Stimulated activated CD8-positive, alpha-beta memory T cell treated with anti-CD3 and anti-CD28 coated beads, Interleukin-15, amount 100 ng/mL, for 24 hours (primary cell): Measurements from ENCODE around the gene ERMN.
"Not testable (repeated sequence)": the region's sequence is repeated elsewhere in the genome, so short reads cannot be mapped to it uniquely, and the experiment has no call there.

Experiments
- DNase-seq: peaks from one replicate; pipeline ENCODE4 v3.0.0-alpha.2; 2020; ENCODE audit warnings: low read depth

ERMN gene

DNA sequence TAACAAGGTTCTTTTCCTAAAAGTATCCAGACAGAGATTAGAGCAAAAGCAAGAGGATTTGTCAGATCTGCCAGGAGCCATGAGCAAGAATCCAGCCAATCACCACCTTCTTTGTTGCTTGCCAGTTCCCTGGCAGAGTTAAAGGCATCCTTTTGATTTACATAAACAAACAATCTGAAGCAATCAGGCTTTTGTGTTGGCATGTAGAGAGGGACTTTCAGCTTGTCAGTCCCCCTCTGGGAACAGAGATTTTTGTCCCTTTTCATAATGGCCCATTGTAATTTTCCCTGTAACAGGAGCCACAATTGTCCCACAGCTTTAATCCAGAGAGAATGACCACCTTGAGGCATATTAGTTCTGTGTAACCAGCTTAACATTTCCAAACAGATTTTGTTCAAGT, at the start of gene ERMN:
Gene ERMN, minus strand, starts transcription at position 39 of the 400 bp plus-strand sequence. CDS start 182 bp downstream, outside the sequence.
- no peak for DNase-seq

DNA sequence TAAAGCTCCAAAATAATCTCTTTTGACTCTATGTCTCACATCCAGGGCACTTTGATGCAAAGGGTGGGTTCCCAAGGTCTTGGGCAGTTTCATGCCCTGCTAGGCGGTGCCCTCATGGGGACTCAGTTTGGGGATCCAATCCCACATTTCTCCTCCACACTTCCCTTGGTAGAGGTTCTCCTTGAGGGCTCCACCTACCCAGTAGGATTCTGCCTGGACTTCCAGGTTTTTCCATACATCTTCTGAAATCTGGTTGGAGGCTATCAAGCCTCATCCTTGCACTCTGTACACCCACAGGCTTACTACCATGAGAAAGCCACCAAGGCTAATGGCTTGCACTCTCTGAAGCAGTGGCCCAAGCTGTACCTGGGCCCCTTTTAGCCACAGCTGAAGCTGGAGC, 49.8 kb upstream of the ERMN start:
- DNase-seq = no peak

DNA sequence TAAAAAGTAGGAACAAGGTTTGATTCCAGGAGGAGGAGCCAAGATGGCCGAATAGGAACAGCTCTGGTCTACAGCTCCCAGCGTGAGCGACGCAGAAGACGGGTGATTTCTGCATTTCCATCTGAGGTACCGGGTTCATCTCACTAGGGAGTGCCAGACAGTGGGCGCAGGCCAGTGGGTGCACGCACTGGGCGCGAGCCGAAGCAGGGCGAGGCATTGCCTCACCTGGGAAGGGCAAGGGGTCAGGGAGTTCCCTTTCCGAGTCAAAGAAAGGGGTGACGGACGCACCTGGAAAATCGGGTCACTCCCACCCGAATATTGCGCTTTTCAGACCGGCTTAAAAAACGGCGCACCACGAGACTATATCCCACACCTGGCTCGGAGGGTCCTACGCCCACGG, 42.9 kb upstream of the ERMN start:
- DNase-seq = not testable (repeated sequence)

- no peak for DNase-seq
Observed at GRCh38 chr2:157367704-157368103, 42.1 kb upstream of the ERMN start.

DNA sequence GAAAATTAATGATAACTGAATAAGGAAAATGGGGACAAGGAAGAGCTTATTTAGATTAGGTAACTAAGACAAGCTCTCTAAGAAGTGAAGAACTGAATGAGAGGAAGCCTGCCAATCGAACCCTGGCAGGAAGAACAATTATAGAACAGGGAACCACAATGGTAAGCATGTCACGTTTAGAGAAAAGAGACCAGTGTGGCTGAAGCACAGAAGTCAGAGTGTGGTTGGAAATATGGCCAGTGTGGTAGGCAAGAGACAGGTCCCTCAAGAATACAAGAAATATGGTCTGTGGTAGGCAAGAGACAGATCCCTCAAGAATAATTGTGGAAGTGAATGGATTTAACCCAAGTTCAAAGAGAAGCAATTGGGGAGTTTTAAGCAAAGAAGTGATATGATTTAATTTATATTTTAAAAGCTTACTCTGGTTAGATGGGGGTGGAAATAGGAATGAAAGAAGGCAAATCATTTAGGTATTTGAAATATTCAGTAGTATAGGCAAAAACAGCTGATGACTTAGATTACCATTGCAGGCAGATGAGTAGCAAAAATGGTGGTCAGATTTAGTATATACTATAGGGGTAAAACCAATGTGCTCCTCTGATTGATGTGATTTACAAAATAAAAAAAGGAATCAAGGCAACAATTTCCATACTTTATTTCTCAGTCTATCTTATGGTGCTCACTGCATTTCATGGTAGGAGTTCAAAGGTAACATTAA, 38.8 kb upstream of the ERMN start:
- no peak for DNase-seq

- no peak for DNase-seq
Observed at GRCh38 chr2:157363612-157364101, 38.0 kb upstream of the ERMN start.

GRCh38 chr2:157362627-157363026, 37.0 kb upstream of the ERMN start:
- DNase-seq = no peak

- no peak for DNase-seq
Observed at GRCh38 chr2:157361526-157361925, 35.9 kb upstream of the ERMN start.

- no peak for DNase-seq
Observed at GRCh38 chr2:157359628-157360027, 34.0 kb upstream of the ERMN start.

GRCh38 chr2:157355618-157356017, 30.0 kb upstream of the ERMN start:
- no peak for DNase-seq

GRCh38 chr2:157349949-157350515, 24.4 kb upstream of the ERMN start:
- DNase-seq = no peak

DNA sequence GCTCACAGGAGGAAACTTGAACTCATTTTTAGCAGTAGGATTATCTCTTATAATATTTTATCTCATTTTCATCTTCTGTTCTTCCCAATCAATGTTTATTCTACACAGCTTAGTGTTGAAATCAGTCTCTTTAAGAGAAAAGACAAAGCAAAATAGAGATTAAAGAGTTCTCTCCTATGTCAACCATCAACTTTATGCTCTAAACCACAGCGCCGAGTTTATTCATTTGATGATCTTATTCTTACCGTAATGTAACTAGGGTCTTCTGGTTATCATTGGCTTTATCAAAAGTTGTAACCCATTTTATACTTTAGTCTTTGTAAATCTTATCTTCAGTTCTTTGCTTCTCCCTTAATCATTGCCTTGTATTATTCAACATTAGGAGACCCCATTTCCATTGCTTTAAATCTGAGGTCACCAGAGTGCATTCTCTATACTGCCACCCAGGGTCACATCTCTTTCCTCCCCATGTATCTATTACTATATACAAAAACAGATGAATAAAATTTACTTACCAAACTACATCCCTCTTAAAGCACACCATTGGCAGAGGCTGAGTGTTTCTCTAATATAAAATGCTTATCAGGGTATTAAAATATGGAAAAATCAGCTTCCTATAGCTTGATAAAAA, 22.8 kb upstream of the ERMN start:
- no peak for DNase-seq

- DNase-seq = no peak
Observed at GRCh38 chr2:157345647-157346389, 20.2 kb upstream of the ERMN start.

GRCh38 chr2:157341381-157341780, 15.8 kb upstream of the ERMN start:
- DNase-seq = not testable (repeated sequence)

DNA sequence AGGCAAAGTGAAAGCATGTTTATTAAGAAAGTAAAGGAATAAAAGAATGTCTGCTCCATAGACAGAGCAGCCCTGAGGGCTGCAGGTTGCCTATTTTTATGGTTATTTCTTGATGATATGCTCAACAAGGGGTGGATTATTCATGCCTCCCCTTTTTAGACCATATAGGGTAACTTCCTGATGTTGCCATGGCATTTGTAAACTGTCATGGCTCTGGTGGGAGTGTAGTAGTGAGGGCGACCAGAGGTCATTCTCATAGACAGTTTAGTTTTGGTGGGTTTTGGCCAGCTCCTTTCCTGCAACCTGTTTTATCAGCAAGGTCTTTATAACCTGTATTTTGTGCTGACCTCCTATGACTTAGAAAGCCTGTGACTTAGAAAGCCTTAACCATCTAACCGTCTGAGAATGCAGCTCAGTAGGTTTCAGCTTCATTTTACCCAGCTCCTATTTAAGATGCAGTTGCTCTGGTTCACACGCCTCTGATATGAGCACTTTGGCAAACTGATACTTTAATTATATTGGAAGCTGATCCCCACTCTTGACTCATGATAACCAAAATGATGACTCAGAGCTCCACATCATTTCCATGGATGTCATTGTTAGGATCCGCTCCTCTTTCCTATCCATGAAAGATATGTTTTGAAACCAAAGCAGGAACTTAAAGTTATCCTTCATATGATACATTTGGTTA, 14.5 kb upstream of the ERMN start:
- no peak for DNase-seq

- no peak for DNase-seq
Observed at GRCh38 chr2:157337978-157338377, 12.4 kb upstream of the ERMN start.

DNA sequence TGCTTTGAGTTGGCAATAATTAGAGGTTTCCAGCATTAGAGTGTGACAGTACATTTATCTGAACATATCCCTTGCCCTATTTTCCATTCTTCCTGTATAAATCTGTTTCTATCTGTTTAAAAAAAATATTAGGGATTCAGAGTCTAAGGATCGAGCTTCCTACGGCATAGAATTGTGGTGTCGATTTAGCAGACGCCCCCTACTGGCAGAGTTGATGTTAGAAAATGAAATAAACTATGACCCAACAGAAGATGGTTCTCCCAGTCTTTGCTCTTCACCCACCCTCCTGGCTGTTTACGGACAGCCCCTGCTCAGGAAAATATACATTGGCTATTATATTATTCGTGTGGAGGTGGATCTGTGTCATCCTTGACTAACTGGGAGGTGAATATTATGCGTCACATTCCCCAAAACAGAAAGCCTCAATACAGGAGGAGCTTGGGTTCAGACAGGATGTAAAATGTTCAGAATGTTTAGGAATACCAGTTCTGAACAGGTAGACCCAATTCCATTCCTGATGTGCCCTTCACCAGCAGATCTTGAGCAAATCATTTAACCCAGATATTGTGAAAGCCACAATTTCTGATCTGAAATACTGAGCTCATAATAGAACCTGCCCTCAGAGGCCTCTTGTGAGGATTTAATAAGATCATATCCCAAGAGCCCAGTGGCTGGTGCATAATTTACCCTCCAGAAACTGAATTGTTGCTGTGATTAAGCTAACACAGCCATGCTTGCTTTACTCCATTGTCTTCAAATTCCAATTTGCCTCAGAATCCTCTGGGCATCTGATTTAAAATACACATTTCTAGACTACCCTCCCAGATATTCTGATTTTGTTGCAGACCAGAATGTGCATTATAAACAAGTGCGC, 10.8 kb upstream of the ERMN start:
- no peak for DNase-seq

DNA sequence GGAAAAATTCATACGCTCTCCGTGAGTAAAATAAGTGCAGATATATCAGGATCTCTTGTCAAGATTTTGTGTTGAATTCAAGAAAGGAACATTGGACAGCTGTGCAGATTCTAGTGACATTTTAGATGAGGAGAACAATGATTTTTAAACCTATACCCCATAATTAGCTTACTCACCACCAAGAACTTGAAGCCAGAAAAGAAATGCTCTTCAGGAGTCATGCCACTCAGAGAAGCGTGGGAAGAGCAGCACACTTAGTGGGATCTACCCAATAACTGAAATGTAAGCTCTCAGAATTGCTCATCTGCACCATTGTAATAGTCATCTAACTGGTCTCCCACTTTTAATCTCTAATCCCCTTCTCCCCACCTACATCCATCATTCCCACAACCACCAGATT, 9.2 kb upstream of the ERMN start:
- no peak for DNase-seq

DNA sequence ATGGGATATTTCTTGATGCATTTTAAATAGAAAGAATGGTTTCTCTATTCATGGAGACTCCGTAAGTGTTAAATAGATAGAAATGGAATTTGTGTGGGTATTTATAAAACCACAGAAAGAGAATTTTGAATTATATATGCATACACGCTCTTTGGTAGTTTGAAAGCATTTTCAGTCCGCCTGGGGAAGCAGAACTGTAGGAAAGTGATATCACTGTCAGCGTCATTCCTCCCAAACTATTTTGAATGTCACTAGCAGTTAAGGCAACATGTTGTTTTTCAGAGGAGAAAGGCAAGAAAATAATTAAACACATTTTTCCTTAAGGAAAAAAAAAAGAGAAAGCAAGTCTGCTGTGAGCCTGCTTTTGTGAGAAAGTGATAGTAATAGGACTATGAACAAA, 8.7 kb upstream of the ERMN start:
- DNase-seq = no peak

DNA sequence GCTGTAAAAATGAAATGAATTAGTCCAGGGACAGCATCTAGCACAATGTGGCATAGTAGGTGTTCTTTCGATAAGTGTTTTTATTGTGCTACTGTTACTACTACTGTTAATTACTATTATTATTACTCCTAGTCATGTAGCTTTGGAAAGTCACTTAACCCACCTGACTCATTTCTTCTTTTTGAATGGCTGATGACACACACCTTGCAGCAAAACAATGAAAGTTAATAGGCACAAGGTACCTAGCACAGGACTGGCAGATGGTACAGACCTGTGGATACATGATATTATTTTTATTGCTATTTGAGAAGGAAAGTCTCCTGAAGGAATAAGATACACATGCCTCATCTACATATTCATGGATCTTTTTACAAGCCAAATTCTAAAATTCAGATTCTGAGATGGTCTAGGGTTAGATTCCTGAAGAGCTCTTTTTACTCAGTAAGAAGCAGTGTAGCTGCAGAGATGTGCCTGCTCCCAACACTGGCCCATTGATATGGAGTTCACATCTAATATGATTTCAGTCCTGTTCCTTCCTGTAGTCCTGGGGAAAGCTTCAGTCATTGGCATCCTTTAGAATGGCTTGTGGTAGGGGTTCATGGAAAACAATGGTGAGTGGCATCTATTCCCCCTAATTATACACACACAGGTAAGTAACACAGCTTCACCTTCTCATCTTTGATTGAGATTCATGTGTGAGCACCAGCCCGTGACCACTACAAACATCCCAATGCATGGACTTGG, 7.9 kb upstream of the ERMN start:
- DNase-seq = no peak
